Upper lobe of right lung (tissue), 1 donor: ENCODE measurements around the gene MIPEP. TPM values are rescaled to one million over a fixed set of nuclear protein-coding genes. Genes with fewer than 3 reads are reported as not detected.

ENCODE experiments used
- ATAC-seq: fragments of 200-7000 bp; cut with Tn5 transposase; one replicate; pipeline ENCODE4 v1.9.1; 2020; ENCODE audit warnings: mild to moderate bottlenecking, moderate library complexity
- DNase-seq: peaks from one replicate; pipeline ENCODE4 v3.0.0-alpha.2; 2020
- H3K27ac ChIP-seq: fragments of 200-600 bp; one replicate; pipeline ENCODE4 v1.8.0; 2022
- H3K27me3 ChIP-seq: fragments of 200-600 bp; one replicate; pipeline ENCODE4 v1.8.0; 2022; ENCODE audit warnings: mild to moderate bottlenecking
- H3K36me3 ChIP-seq: fragments of 200-600 bp; one replicate; pipeline ENCODE4 v1.8.0; 2022
- H3K4me1 ChIP-seq: fragments of 200-600 bp; one replicate; pipeline ENCODE4 v1.8.0; 2022
- H3K4me3 ChIP-seq: fragments of 200-600 bp; one replicate; pipeline ENCODE4 v1.8.0; 2022; ENCODE audit warnings: mild to moderate bottlenecking
- H3K9me3 ChIP-seq: fragments of 200-600 bp; one replicate; pipeline ENCODE4 v1.8.0; 2022
- CTCF ChIP-seq: fragments of 200-600 bp; IDR thresholded peaks from one replicate; pipeline ENCODE4 v1.8.0; 2022; ENCODE audit warnings: antibody characterized with exemption
- intact Hi-C: fragments of 100-400 bp; cut with DNase I; formaldehyde crosslinking; loops from one replicate; pipeline ENCODE4 v1.11.0; 2022
- total RNA-seq: library from RNA; stranded (reverse); fragmentation: NEBNext Ultra II Directional; extraction: Animal tissue kit (Norgen Biotek cat#: 25700); gene quantifications from one replicate; pipeline ENCODE4 v1.2.1, GENCODE V29; 2021
- donor health status: DM: no; HTN: yes; CAD: no; lungs with severe emphysema.

Gene MIPEP
- total RNA-seq, 1 donor from 2014 or later = 13.3 TPM

- H3K27ac ChIP-seq = no peak overlapping the region
- no peak overlapping the region for H3K4me3 ChIP-seq
- H3K36me3 ChIP-seq = no peaks in the 10 kb centered on the region
- TF ChIP-seq CTCF = no peak
- H3K9me3 ChIP-seq = no peaks in the 10 kb centered on the region
- DNase-seq (no peak), ATAC-seq (no peak)
- intact Hi-C loops = no loop called here
- no peaks in the 10 kb centered on the region for H3K4me1 ChIP-seq
- no peaks in the 10 kb centered on the region for H3K27me3 ChIP-seq
These were observed 71.4 kb downstream of the MIPEP start for GRCh38 chr13:23817830-23818229.

- TF ChIP-seq CTCF = no peak
- Histone ChIP-seq H3K9me3 (no peaks in the 10 kb centered on the region), H3K27me3 (no peaks in the 10 kb centered on the region), H3K4me3 (no peak overlapping the region), H3K27ac (no peak overlapping the region), H3K36me3 (no peaks in the 10 kb centered on the region), H3K4me1 (no peaks in the 10 kb centered on the region)
- intact Hi-C loops = no loop called here
- no peak for DNase-seq
- no peak for ATAC-seq
These were observed 72.1 kb downstream of the MIPEP start for GRCh38 chr13:23817136-23817535.

GRCh38 chr13:23813635-23814034 lies 75.6 kb downstream of the MIPEP start:
- Histone ChIP-seq H3K27ac (no peak overlapping the region), H3K36me3 (no peaks in the 10 kb centered on the region), H3K9me3 (no peaks in the 10 kb centered on the region), H3K27me3 (no peaks in the 10 kb centered on the region), H3K4me3 (no peak overlapping the region), H3K4me1 (no peaks in the 10 kb centered on the region)
- DNase-seq = no peak
- intact Hi-C loops = no loop called here
- ATAC-seq = no peak
- no peak for TF ChIP-seq CTCF

GRCh38 chr13:23811366-23812062 lies 77.7 kb downstream of the MIPEP start:
- ATAC-seq (no peak), DNase-seq (no peak)
- no peak for TF ChIP-seq CTCF
- peaks cover 5% of the 10 kb centered on the region for H3K4me1 ChIP-seq
- no peaks in the 10 kb centered on the region for H3K36me3 ChIP-seq
- intact Hi-C loops = no loop called here
- H3K4me3 ChIP-seq = no peak overlapping the region
- H3K9me3 ChIP-seq = no peaks in the 10 kb centered on the region
- H3K27me3 ChIP-seq = no peaks in the 10 kb centered on the region
- no peak overlapping the region for H3K27ac ChIP-seq

GRCh38 chr13:23810685-23811240 lies 78.4 kb downstream of the MIPEP start:
- no peaks in the 10 kb centered on the region for H3K27me3 ChIP-seq
- no peaks in the 10 kb centered on the region for H3K9me3 ChIP-seq
- H3K4me1 ChIP-seq = peaks cover 5% of the 10 kb centered on the region
- ATAC-seq = no peak
- H3K36me3 ChIP-seq = no peaks in the 10 kb centered on the region
- no peak for TF ChIP-seq CTCF
- intact Hi-C loops = no loop called here
- no peak for DNase-seq
- no peak overlapping the region for H3K4me3 ChIP-seq
- peak overlapping the region; percentile 31 for H3K27ac ChIP-seq
